ENCODE measurements around the gene SOS2.
A peak's percentile ranks its signal among the peaks of the same experiment; 100 is the strongest.

Gene SOS2

DNA sequence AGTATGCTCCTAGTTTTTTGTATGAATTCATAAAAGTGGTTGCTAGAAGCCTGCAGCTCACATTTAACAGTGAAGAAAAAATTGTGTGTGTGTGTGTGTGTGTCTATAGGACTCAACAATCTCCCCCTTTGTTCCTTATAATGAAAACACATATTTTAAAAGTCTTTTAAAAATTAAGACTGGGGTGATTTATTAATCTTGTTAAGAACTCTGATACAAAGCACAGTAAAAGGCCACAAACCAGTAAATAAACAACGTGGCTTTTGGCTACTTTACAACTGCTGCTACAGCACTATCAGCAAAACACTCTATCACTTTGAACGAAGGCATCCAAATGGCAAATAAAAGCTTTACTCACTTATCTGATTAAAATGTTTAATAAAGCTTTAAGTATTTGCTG is 114.4 kb downstream of the SOS2 start:
- TF ChIP-seq CSDC2 (CRISPR knock-in tag; IDR thresholded peaks at IDR 0.05) (no peak), ZFP30 (CRISPR knock-in tag; IDR thresholded peaks at IDR 0.05) (no peak)
- TF ChIP-seq, protein P1, sequence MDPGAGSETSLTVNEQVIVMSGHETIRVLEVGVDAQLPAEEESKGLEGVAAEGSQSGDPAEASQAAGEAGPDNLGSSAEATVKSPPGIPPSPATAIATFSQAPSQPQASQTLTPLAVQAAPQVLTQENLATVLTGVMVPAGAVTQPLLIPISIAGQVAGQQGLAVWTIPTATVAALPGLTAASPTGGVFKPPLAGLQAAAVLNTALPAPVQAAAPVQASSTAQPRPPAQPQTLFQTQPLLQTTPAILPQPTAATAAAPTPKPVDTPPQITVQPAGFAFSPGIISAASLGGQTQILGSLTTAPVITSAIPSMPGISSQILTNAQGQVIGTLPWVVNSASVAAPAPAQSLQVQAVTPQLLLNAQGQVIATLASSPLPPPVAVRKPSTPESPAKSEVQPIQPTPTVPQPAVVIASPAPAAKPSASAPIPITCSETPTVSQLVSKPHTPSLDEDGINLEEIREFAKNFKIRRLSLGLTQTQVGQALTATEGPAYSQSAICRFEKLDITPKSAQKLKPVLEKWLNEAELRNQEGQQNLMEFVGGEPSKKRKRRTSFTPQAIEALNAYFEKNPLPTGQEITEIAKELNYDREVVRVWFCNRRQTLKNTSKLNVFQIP (CRISPR knock-in tag; IDR thresholded peaks at IDR 0.05; ENCODE audit: borderline replicate concordance, low read depth) = no peak
- ATAC-seq = no peak; the same call in 2 of the 3 replicates

DNA sequence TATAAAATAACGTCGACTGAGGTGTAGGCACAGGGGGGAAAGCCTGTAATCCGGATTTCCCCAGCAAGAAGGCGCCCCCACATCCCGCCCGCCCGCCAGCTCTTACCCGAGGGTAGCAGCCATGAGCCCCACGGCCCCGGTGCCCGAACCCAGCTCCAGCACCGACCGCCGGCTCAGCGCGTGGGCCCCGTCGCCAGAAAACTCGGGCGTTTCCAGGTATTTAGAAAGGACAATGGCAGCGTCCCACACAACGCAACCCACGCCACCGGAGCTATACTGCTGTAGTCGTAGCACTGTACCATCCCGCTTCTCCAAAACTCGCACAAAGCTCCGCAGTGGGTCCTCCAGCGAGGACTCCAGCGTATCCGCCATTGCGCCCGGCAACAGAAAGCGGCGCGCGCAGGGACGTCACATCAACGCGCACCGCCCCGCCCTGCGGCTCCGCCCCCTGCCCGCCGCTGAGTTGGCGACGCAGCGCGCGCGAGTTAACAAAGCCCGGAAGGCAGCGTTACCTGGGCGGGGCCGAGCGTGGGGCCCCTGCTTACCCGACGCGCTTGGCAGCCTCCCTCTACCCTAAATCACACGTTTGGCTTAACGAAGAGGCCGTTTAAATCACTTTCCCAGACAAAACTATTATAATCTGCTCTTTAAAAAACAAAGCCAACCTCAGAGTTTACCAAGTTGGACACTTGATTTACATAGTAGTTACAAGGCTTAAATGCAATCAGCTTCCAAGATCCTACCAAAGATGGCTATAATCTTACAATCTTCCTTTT is 115.0 kb downstream of the SOS2 start, which contains the start of gene VCPKMT:
VCPKMT (minus strand) TSS at position 392 of the 776 bp plus-strand sequence; CDS start at position 372, 20 bp downstream.
- ATAC-seq = peak; percentile 97
- TF ChIP-seq OSR1 (CRISPR knock-in tag; IDR thresholded peaks at IDR 0.05) = no peak
- TF ChIP-seq CSDC2 (CRISPR knock-in tag; IDR thresholded peaks at IDR 0.05) = 0 out of 2 replicates have a peak, but pooled peaks have one; percentile 15
- peak; percentile 56; the same call in 1 of the 2 replicates for TF ChIP-seq ZFP3 (CRISPR knock-in tag; IDR thresholded peaks at IDR 0.05)

DNA sequence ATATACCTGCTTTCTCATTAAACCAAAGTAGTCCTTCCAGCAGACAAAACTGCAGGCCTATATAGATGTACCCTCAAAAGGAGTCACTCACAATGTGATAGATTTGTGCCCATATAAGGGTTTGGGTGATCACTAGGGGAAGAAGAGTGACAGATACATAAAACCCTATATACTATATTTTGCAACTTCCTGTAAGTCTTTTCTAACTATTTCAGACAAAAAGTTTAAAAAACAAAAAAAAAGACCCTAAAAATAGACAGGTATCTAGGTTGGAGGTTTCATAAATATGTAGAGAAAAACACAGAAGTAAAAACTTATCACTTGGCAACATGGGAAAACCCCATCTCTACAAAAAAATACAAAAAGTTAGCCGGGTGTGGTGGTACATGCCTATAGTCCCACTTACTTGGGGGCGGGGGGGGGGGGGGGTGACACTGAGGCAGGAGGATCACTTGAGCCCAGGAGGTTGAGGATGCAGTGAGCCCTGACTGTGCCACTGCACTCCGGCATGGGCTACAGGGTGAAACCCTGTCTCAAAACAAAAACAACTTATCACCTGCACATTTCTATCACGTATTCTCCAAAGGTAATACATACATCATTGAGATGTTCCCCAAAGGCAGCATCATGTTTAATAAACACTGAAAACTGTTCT is 117.9 kb downstream of the SOS2 start:
- no peak for ATAC-seq
- TF ChIP-seq, protein P2, sequence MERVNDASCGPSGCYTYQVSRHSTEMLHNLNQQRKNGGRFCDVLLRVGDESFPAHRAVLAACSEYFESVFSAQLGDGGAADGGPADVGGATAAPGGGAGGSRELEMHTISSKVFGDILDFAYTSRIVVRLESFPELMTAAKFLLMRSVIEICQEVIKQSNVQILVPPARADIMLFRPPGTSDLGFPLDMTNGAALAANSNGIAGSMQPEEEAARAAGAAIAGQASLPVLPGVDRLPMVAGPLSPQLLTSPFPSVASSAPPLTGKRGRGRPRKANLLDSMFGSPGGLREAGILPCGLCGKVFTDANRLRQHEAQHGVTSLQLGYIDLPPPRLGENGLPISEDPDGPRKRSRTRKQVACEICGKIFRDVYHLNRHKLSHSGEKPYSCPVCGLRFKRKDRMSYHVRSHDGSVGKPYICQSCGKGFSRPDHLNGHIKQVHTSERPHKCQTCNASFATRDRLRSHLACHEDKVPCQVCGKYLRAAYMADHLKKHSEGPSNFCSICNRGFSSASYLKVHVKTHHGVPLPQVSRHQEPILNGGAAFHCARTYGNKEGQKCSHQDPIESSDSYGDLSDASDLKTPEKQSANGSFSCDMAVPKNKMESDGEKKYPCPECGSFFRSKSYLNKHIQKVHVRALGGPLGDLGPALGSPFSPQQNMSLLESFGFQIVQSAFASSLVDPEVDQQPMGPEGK (CRISPR knock-in tag; IDR thresholded peaks at IDR 0.05; ENCODE audit: borderline replicate concordance) = no peak
- TF ChIP-seq ARNTL (CRISPR knock-in tag; IDR thresholded peaks at IDR 0.05; ENCODE audit: borderline replicate concordance, low read depth) (no peak), ZC3H10 (CRISPR knock-in tag; IDR thresholded peaks at IDR 0.05) (no peak)

DNA sequence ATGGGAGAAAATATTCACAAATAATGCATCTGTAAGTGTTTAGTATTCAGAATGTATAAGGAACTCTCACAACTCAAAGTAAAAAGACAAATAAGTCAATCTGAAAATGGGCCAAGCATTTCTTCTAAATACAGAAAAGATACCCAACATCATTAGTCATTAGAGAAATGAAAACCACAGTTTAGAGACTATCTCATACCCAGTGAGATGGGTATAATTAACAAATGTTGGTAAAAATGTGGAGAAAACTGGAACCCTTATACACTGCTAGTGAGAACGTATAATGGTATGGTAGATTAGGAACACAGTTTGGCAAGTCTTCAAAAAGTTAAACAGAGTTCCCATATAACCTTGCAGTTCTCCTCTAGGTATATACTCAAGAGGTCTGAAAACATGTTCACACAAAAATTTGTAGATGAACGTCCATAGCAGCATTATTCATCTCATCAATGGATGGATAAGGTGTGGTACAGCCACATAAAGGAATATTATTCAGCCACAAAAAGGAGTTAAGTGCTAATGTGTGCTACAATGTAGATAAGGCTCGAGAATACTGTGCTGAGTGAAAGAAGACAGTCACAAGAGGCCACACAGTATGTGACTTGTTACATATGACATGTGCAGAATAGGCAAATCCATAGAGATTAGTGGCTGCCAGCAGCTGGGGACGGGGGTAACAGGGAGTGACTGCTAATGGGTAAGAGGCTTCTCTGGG is 120.9 kb downstream of the SOS2 start:
- TF ChIP-seq ZFP3 (CRISPR knock-in tag; IDR thresholded peaks at IDR 0.05) (no peak), CSDC2 (CRISPR knock-in tag; IDR thresholded peaks at IDR 0.05) (no peak), BACH2 (CRISPR knock-in tag; IDR thresholded peaks at IDR 0.05; ENCODE audit: borderline replicate concordance) (no peak), TOX (CRISPR knock-in tag; IDR thresholded peaks at IDR 0.05; ENCODE audit: borderline replicate concordance) (no peak), ZC3H10 (CRISPR knock-in tag; IDR thresholded peaks at IDR 0.05) (no peak), RARB (CRISPR knock-in tag; IDR thresholded peaks at IDR 0.05) (no peak), ZFP30 (CRISPR knock-in tag; IDR thresholded peaks at IDR 0.05) (no peak), ZNF565 (CRISPR knock-in tag; conservative IDR thresholded peaks at IDR 0.05; ENCODE audit: low read depth) (no peak), ESRRG (CRISPR knock-in tag; IDR thresholded peaks at IDR 0.05) (no peak), GLIS3 (CRISPR knock-in tag; IDR thresholded peaks at IDR 0.05) (no peak)
- TF ChIP-seq, protein P3, sequence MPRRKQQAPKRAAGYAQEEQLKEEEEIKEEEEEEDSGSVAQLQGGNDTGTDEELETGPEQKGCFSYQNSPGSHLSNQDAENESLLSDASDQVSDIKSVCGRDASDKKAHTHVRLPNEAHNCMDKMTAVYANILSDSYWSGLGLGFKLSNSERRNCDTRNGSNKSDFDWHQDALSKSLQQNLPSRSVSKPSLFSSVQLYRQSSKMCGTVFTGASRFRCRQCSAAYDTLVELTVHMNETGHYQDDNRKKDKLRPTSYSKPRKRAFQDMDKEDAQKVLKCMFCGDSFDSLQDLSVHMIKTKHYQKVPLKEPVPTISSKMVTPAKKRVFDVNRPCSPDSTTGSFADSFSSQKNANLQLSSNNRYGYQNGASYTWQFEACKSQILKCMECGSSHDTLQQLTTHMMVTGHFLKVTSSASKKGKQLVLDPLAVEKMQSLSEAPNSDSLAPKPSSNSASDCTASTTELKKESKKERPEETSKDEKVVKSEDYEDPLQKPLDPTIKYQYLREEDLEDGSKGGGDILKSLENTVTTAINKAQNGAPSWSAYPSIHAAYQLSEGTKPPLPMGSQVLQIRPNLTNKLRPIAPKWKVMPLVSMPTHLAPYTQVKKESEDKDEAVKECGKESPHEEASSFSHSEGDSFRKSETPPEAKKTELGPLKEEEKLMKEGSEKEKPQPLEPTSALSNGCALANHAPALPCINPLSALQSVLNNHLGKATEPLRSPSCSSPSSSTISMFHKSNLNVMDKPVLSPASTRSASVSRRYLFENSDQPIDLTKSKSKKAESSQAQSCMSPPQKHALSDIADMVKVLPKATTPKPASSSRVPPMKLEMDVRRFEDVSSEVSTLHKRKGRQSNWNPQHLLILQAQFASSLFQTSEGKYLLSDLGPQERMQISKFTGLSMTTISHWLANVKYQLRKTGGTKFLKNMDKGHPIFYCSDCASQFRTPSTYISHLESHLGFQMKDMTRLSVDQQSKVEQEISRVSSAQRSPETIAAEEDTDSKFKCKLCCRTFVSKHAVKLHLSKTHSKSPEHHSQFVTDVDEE (CRISPR knock-in tag; IDR thresholded peaks at IDR 0.05) = no peak
- no peak for ATAC-seq

DNA sequence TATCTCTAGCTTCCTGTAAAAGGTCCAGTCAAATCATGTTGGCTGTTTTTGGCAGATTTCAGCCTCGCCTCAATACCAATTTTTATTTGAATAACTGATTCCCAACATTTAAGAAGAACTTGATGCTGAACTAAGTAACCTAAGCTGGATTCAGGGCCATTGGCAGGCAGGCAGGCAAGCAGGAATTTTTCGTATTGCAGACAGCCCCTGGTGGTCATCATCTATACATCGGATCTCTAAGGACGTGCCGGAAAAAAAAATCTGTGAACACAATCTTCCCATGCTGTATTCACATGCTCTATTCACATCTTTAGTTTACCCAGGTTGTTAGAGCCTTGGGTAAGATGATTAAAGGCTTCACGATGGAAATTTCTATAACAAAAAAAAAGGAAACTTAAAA is 122.0 kb downstream of the SOS2 start:
- peak; percentile 43; the same call in 1 of the 3 replicates for ATAC-seq
- TF ChIP-seq BACH2 (CRISPR knock-in tag; IDR thresholded peaks at IDR 0.05; ENCODE audit: borderline replicate concordance) (no peak), ZNF70 (CRISPR knock-in tag; IDR thresholded peaks at IDR 0.05) (no peak), ZNF8 (CRISPR knock-in tag; IDR thresholded peaks at IDR 0.05) (no peak), SNAI2 (CRISPR knock-in tag; IDR thresholded peaks at IDR 0.05) (no peak), OSR1 (CRISPR knock-in tag; IDR thresholded peaks at IDR 0.05) (no peak), ZFP3 (CRISPR knock-in tag; IDR thresholded peaks at IDR 0.05) (no peak), CSDC2 (CRISPR knock-in tag; IDR thresholded peaks at IDR 0.05) (no peak), PPARA (CRISPR knock-in tag; IDR thresholded peaks at IDR 0.05; ENCODE audit: borderline replicate concordance) (no peak), ESRRG (CRISPR knock-in tag; IDR thresholded peaks at IDR 0.05) (no peak), ZFP30 (CRISPR knock-in tag; IDR thresholded peaks at IDR 0.05) (no peak), ZC3H10 (CRISPR knock-in tag; IDR thresholded peaks at IDR 0.05) (no peak), ZNF565 (CRISPR knock-in tag; conservative IDR thresholded peaks at IDR 0.05; ENCODE audit: low read depth) (no peak)
- TF ChIP-seq, protein P2 (CRISPR knock-in tag; IDR thresholded peaks at IDR 0.05; ENCODE audit: borderline replicate concordance) = no peak
- TF ChIP-seq, protein P4, sequence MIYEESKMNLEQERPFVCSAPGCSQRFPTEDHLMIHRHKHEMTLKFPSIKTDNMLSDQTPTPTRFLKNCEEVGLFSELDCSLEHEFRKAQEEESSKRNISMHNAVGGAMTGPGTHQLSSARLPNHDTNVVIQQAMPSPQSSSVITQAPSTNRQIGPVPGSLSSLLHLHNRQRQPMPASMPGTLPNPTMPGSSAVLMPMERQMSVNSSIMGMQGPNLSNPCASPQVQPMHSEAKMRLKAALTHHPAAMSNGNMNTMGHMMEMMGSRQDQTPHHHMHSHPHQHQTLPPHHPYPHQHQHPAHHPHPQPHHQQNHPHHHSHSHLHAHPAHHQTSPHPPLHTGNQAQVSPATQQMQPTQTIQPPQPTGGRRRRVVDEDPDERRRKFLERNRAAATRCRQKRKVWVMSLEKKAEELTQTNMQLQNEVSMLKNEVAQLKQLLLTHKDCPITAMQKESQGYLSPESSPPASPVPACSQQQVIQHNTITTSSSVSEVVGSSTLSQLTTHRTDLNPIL (CRISPR knock-in tag; IDR thresholded peaks at IDR 0.05; ENCODE audit: low read depth) = no peak
